Transverse colon (tissue), 4 donors: ENCODE measurements around the gene PDPN. TPM values are rescaled to one million over a fixed set of nuclear protein-coding genes. Genes with fewer than 3 reads are reported as not detected.
"Not testable (repeated sequence)": the region's sequence is repeated elsewhere in the genome, so short reads cannot be mapped to it uniquely, and the experiment has no call there.

Source experiments
- DNase-seq: peaks from one replicate; pipeline ENCODE4 v3.0.0-alpha.2; 2019
- H3K27ac ChIP-seq, 4 donors: fragments of 200-600 bp; sonication (generic); 2 replicates each; pipeline ENCODE4 v1.5.1; 2016 to 2018; ENCODE audit warnings: inconsistent platforms in 4 of 4
- H3K27me3 ChIP-seq: fragments of 200-600 bp; sonication (generic); 2 replicates; pipeline ENCODE4 v1.5.1; 2017; ENCODE audit warnings: inconsistent platforms
- H3K36me3 ChIP-seq, 4 donors: fragments of 200-600 bp; sonication (generic); 2 replicates each; pipeline ENCODE4 v1.5.1; 2017 to 2019; ENCODE audit warnings: inconsistent platforms in 4 of 4
- H3K4me1 ChIP-seq, 4 donors: fragments of 200-600 bp; sonication (generic); 2 replicates each; pipeline ENCODE4 v1.5.1; 2017 to 2020; ENCODE audit warnings: inconsistent platforms in 4 of 4
- H3K4me3 ChIP-seq, 4 donors: fragments of 200-600 bp; sonication (generic); 1 replicate in 1 of 4; 2 replicates in 3 of 4; pipeline versions ENCODE4 v1.5.1 to v1.6.1; 2017 to 2019; ENCODE audit warnings: inconsistent platforms in 4 of 4
- H3K9me3 ChIP-seq, 2 donors: fragments of 200-600 bp; sonication (generic); 2 replicates each; pipeline ENCODE4 v1.5.1; 2017 to 2019; ENCODE audit warnings: inconsistent platforms in 2 of 2
- CTCF ChIP-seq, 5 experiments: fragments of 200-600 bp in 3 of 5; fragments of 450-650 bp in 2 of 5; sonication (generic) in 3 of 5; IDR thresholded peaks; 1 replicate in 2 of 5; 2 replicates in 3 of 5; pipeline ENCODE4 v1.5.1; 2016 to 2017; ENCODE audit warnings: antibody characterized with exemption in 5 of 5, inconsistent platforms in 3 of 5, mild to moderate bottlenecking in 2 of 5, moderate library complexity in 1 of 5
- EP300 ChIP-seq: sonication (generic); formaldehyde crosslinking; IDR thresholded peaks from one replicate; pipeline ENCODE4 v1.6.1; 2017; ENCODE audit warnings: antibody characterized with exemption, low read depth
- POLR2A ChIP-seq: fragments of 450-650 bp; IDR thresholded peaks from one replicate; pipeline ENCODE4 v1.6.1; 2016; ENCODE audit warnings: antibody characterized with exemption, mild to moderate bottlenecking, moderate library complexity
- POLR2AphosphoS5 ChIP-seq, 3 donors: sonication (generic); formaldehyde crosslinking; IDR thresholded peaks; one replicate each; pipeline ENCODE4 v1.6.1; 2016; ENCODE audit warnings: antibody characterized with exemption in 3 of 3
- WGBS, 2 donors: methylation state at CpG; one replicate each; pipeline ENCODE4 v1.1.5; 2018; ENCODE audit warnings: low coverage in 1 of 2; 5-methylcytosine and 5-hydroxymethylcytosine counted together
- in situ Hi-C, 4 donors: fragments of 200-750 bp; cut with MboI; loops; one replicate each; pipeline versions ENCODE4 v1.15.0 to v1.15.1; 2017; ENCODE audit warnings: low sequenced_read_pairs in 3 of 4, low pct_ligation_motif_present in 1 of 4, low pct_unique_long_range_greater_than_20kb in 1 of 4
- intact Hi-C: fragments of 100-400 bp; cut with DNase I; formaldehyde crosslinking; loops from one replicate; pipeline ENCODE4 v1.15.1; 2023; ENCODE audit warnings: low total_unique reads
- total RNA-seq, 4 donors: library from RNA; depleted of rRNA; stranded (reverse); fragments of >200 nt; gene quantifications; one replicate each; pipeline ENCODE4 v1.1.0, GENCODE V29; 2016

PDPN gene
- total RNA-seq, 4 donors from 2014 or later = 3.4 to 11.7 (median 5.6) TPM

GRCh38 chr1:13560541-13560940 is 23.1 kb upstream of the PDPN start:
- H3K9me3 ChIP-seq = no peaks in the 10 kb centered on the region
- DNase-seq = no peak
- no peaks in the 10 kb centered on the region for H3K36me3 ChIP-seq
- in situ Hi-C loops = no loop called here
- intact Hi-C loops = no loop called here
- no peak overlapping the region for H3K4me3 ChIP-seq
- no peak overlapping the region for H3K27ac ChIP-seq
- TF ChIP-seq EP300 = no peak
- TF ChIP-seq CTCF (IDR thresholded peaks at IDR 0.05) = no peak
- TF ChIP-seq POLR2AphosphoS5 (IDR thresholded peaks at IDR 0.05) = no peak
- TF ChIP-seq POLR2A = no peak
- no peaks in the 10 kb centered on the region for H3K4me1 ChIP-seq
- WGBS, 2 donors = 77% methylated on average over 6 of the region's 6 CpGs; no CpG with 5 or more reads in 1 of the 2 donors
- H3K27me3 ChIP-seq = no peaks in the 10 kb centered on the region

- H3K9me3 ChIP-seq, H3K4me3 ChIP-seq, H3K36me3 ChIP-seq, in situ Hi-C loops, H3K27me3 ChIP-seq, H3K27ac ChIP-seq, H3K4me1 ChIP-seq, intact Hi-C loops, DNase-seq: not testable (repeated sequence)
- 86 to 90% methylated on average over 5 to 11 of the region's 11 CpGs for WGBS, 2 donors
Observed at GRCh38 chr1:13562981-13563380, 20.7 kb upstream of the PDPN start.

GRCh38 chr1:13564073-13564472 is 19.6 kb upstream of the PDPN start:
- TF ChIP-seq POLR2A (no peak), EP300 (no peak), POLR2AphosphoS5 (IDR thresholded peaks at IDR 0.05) (no peak), CTCF (IDR thresholded peaks at IDR 0.05) (no peak)

GRCh38 chr1:13570435-13570834 is 13.2 kb upstream of the PDPN start:
- H3K9me3 ChIP-seq, DNase-seq, intact Hi-C loops, H3K4me1 ChIP-seq, H3K27me3 ChIP-seq, H3K4me3 ChIP-seq, in situ Hi-C loops, H3K27ac ChIP-seq, H3K36me3 ChIP-seq: not testable (repeated sequence)
- WGBS, 2 donors = 41 to 54% methylated on average over 5 to 7 of the region's 7 CpGs

More at GRCh38 chr1:13564073-13564472, 19.6 kb upstream of the PDPN start:
- intact Hi-C loops = no loop called here
- in situ Hi-C loops = no loop called here
- no peak overlapping the region for H3K4me3 ChIP-seq
- H3K27ac ChIP-seq = no peak overlapping the region
- no peaks in the 10 kb centered on the region for H3K9me3 ChIP-seq
- WGBS, 2 donors = 67 to 71% methylated on average over 4 to 5 of the region's 5 CpGs
- no peaks in the 10 kb centered on the region for H3K36me3 ChIP-seq
- H3K4me1 ChIP-seq = no peaks in the 10 kb centered on the region
- DNase-seq = no peak
- H3K27me3 ChIP-seq = no peaks in the 10 kb centered on the region

GRCh38 chr1:13570924-13571323 is 12.7 kb upstream of the PDPN start:
- H3K4me3 ChIP-seq = no peak overlapping the region
- TF ChIP-seq CTCF (IDR thresholded peaks at IDR 0.05) = peak in 2 of 5 experiments; percentile 14 to 24
- no peak for TF ChIP-seq POLR2AphosphoS5 (IDR thresholded peaks at IDR 0.05)
- H3K9me3 ChIP-seq = no peaks in the 10 kb centered on the region
- no peaks in the 10 kb centered on the region for H3K36me3 ChIP-seq
- intact Hi-C loops = no loop called here
- in situ Hi-C loops = no loop called here
- no peak overlapping the region for H3K27ac ChIP-seq
- peaks cover 8% of the 10 kb centered on the region for H3K27me3 ChIP-seq
- no peaks in the 10 kb centered on the region for H3K4me1 ChIP-seq
- 50 to 70% methylated on average over 2 to 5 of the region's 5 CpGs for WGBS, 2 donors
- no peak for DNase-seq
